Fibroblast of the aortic adventitia (primary cell): ENCODE results near the gene HIGD1C. TPM values are rescaled to one million over a fixed set of nuclear protein-coding genes. Genes with fewer than 3 reads are reported as not detected.

Source experiments
- DNase-seq: peaks from one replicate; pipeline ENCODE4 v3.0.0-alpha.2; 2010; ENCODE audit warnings: low read depth
- H3K4me3 ChIP-seq: 2 replicates; pipeline ENCODE4 v1.5.1; 2011; ENCODE audit warnings: low read depth, mild to moderate bottlenecking, control low read depth, low read length, moderate library complexity
- total RNA-seq: library from RNA; depleted of rRNA; stranded (reverse); fragments of >200 nt; gene quantifications from 2 replicates; pipeline ENCODE4 v1.2.3, GENCODE V29; 2012; ENCODE audit warnings: low replicate concordance
- TF ChIP-seq, protein P1 (sequence below): IDR thresholded peaks from 2 replicates; pipeline ENCODE4 v1.5.1; 2011; ENCODE audit warnings: mild to moderate bottlenecking, low read length, control low read depth, inconsistent platforms; ENCODE audit not compliant: insufficient read depth

HIGD1C gene
- total RNA-seq, 1 donor, result not detected

DNA sequence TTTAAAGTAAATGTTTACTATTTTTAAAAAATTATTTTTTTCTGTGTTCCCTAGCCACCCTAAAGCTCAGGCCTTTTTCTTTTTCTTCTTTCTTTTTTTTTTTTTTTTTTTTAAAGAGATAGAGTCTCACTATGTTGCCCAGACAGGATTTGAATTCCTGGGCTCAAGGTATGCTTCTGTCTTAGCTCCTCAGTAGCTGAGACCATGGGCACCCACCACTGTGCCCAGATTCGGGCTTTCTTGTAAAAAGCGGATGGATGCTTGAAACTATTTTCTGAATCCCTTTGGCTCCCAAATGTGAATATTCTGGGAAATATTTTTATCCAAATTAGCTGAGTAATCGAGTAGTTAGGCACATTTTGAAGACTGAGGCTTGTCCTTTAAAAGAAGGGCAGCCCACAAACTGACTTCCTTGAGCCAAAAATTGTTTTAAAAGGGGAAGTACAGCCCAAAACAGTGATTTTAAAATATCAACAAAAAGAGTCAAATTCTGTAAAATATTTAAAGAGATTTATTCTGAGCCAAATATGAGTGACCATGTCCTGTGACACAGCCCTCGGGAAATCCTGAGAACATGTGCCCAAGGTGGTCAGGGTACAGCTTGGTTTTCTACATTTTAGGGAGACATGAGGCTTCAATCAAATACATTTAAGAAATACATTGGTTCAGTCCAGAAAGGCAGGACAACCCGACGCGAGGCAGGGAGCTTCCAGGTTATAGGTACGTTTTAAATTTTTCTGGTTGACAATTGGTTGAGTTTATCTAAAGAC is 28.8 kb upstream of the HIGD1C start:
- DNase-seq, result peak; percentile 55
- H3K4me3 ChIP-seq, result no peak overlapping the region
- TF ChIP-seq, protein P1, sequence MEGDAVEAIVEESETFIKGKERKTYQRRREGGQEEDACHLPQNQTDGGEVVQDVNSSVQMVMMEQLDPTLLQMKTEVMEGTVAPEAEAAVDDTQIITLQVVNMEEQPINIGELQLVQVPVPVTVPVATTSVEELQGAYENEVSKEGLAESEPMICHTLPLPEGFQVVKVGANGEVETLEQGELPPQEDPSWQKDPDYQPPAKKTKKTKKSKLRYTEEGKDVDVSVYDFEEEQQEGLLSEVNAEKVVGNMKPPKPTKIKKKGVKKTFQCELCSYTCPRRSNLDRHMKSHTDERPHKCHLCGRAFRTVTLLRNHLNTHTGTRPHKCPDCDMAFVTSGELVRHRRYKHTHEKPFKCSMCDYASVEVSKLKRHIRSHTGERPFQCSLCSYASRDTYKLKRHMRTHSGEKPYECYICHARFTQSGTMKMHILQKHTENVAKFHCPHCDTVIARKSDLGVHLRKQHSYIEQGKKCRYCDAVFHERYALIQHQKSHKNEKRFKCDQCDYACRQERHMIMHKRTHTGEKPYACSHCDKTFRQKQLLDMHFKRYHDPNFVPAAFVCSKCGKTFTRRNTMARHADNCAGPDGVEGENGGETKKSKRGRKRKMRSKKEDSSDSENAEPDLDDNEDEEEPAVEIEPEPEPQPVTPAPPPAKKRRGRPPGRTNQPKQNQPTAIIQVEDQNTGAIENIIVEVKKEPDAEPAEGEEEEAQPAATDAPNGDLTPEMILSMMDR, result no peak

DNA sequence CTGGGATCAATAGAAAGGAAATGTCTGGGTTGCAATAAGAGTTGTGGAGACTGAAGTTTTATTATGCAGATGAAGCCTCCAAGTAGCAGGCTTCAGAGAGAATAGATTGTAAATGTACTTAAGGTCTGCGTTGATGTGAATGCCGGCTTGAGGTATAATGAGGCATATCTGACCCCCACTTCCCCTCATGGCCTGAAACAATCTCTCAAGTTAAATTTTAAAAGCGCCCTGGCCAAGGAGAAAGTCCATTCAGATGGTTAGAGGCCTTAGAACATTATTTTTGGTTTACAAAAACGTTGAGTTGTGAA is 28.3 kb upstream of the HIGD1C start:
- peak overlapping the region; percentile 46 for H3K4me3 ChIP-seq
- no peak for DNase-seq
- TF ChIP-seq, protein P1, result no peak

- H3K4me3 ChIP-seq, result peak overlapping the region; percentile 93
- TF ChIP-seq, protein P1, result no peak
- DNase-seq, result peak; percentile 98
Measured at GRCh38 chr12:50924439-50925341, 27.7 kb upstream of the HIGD1C start.

DNA sequence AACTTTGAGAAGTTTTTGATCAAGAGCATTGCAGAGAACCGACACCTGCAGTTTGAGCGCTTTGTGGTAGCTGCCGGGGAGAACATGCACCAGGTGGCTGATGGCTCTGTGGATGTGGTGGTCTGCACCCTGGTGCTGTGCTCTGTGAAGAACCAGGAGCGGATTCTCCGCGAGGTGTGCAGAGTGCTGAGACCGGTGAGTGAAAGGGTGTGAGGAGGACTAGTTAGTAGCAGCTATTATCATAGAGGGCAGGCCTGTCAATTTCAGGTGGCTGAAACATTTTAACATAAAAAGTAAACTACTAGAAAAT is 27.0 kb upstream of the HIGD1C start:
- peak overlapping the region; percentile 93 for H3K4me3 ChIP-seq

DNA sequence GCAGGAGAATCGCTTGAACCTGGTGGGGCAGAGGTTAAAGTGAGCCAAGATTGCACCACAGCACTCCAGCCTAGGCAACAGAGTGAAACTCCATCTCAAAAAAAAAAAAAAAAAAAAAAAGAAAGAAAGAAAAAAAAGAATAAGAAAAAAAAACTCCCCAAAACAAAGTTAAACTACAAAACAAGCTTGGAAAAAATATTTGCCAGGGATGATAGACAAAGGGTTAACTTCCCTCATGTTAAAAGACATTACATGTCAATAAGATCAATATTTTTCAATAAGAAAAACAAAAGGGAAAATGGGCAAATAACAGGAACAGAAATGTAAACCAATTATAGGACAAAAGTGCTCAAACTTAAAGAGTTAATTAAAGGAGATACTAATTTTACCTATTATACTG is 26.4 kb upstream of the HIGD1C start:
- TF ChIP-seq, protein P1, result no peak
- DNase-seq, result no peak
- H3K4me3 ChIP-seq, result peak overlapping the region; percentile 93

More for the DNA sequence above, 27.0 kb upstream of the HIGD1C start:
- DNase-seq, result peak; percentile 5
- TF ChIP-seq, protein P1, result no peak

DNA sequence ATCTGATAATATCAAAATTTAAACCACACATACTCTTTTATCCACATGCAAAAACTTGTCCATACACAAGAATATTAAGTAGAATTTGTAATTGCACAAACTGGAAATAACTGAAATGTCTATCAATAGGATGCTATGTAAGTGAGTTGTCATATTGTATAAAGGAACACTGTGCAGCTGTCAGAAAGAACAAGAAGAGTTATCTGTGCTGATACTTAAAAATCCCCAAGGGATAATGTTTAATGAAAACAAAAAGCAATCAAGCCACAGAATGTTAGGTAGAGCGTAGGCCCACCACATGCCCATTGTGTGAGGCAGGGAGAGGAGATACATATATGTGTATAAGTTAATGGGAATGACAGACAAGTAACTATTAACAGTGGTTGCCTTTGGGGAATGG is 25.9 kb upstream of the HIGD1C start:
- DNase-seq, result no peak
- TF ChIP-seq, protein P1, result no peak
- H3K4me3 ChIP-seq, result peak overlapping the region; percentile 93

- DNase-seq, result peak; percentile 20
- H3K4me3 ChIP-seq, result peak overlapping the region; percentile 93
Measured at GRCh38 chr12:50926932-50927331, 25.4 kb upstream of the HIGD1C start.
